GM12878 (cell line): ENCODE results near the gene BCORL1. TPM values are rescaled to one million over a fixed set of nuclear protein-coding genes. Genes with fewer than 3 reads are reported as not detected.

ENCODE experiments used
- ATAC-seq: fragments of 200-7000 bp; cut with Tn5 transposase; 3 replicates; pipeline ENCODE4 v1.9.1; 2020; ENCODE audit warnings: mild to moderate bottlenecking, moderate library complexity
- BruUV-seq: library from RNA; stranded (reverse); fragments of 400-500 nt; replicated peaks from 2 replicates; lab custom pipeline; 2021; lab: Mats Ljungman, UMichigan
- CTCF ChIA-PET: fragments of 300-600 bp; sonication (Branson Sonifier 250); formaldehyde crosslinking; extraction: SDS; loops from one replicate; lab custom pipeline; 2021; ENCODE audit warnings: inconsistent platforms; lab: Yijun Ruan, JAX
- POLR2A ChIA-PET: fragments of 350-600 bp; formaldehyde crosslinking; extraction: SDS; loops from one replicate; lab custom pipeline; 2021; ENCODE audit warnings: inconsistent platforms; lab: Charles Lee
- RAD21 ChIA-PET: fragments of 300-600 bp; sonication (Branson Sonifier 250); formaldehyde crosslinking; loops from one replicate; lab custom pipeline; 2023; ENCODE audit warnings: antibody characterized with exemption; ENCODE audit not compliant: unreplicated experiment; lab: Charles Lee
- SMC1A ChIA-PET: fragments of 300-600 bp; sonication (Branson Sonifier 250); formaldehyde crosslinking; loops from one replicate; lab custom pipeline; 2023; ENCODE audit not compliant: unreplicated experiment, uncharacterized antibody; lab: Charles Lee
- DNase-seq: peaks from one replicate; pipeline ENCODE4 v3.0.0-alpha.2; 2011; ENCODE audit warnings: low read depth, low spot score
- FAIRE-seq: peaks from 3 replicates; lab custom pipeline; 2011; peaks lifted over from hg19 to GRCh38; lab: Jason Lieb, UNC
- H2AFZ ChIP-seq: 2 replicates; pipeline ENCODE4 v1.6.0; 2011; ENCODE audit warnings: low read depth, low read length, control low read depth; ENCODE audit not compliant: control insufficient read depth
- H3K27ac ChIP-seq: 2 replicates; pipeline ENCODE4 v1.5.1; 2011; ENCODE audit warnings: control low read depth; ENCODE audit not compliant: control insufficient read depth, insufficient read depth
- H3K27me3 ChIP-seq, 2 experiments: replicated peaks in 1 of 2; 2 replicates each; pipeline versions ENCODE4 v1.6.0 to v1.6.1; 2011; ENCODE audit warnings: low read length in 1 of 2; ENCODE audit not compliant: control insufficient read depth in 2 of 2, insufficient read depth in 2 of 2
- H3K36me3 ChIP-seq, 2 experiments: 2 replicates each; pipeline ENCODE4 v1.5.1; 2011; ENCODE audit warnings: low read length in 1 of 2; ENCODE audit not compliant: control insufficient read depth in 2 of 2, insufficient read depth in 2 of 2
- H3K4me1 ChIP-seq: 2 replicates; pipeline ENCODE4 v1.6.1; 2011; ENCODE audit warnings: mild to moderate bottlenecking, low read length, moderate library complexity, mixed read lengths; ENCODE audit not compliant: control insufficient read depth, insufficient read depth
- H3K4me2 ChIP-seq: 2 replicates; pipeline ENCODE4 v1.6.0; 2011; ENCODE audit warnings: control low read depth; ENCODE audit not compliant: control insufficient read depth, insufficient read depth
- H3K4me3 ChIP-seq: fragments of 200-600 bp; sonication (generic); 2 replicates; pipeline ENCODE4 v1.5.1; 2016
- H3K79me2 ChIP-seq: 2 replicates; pipeline ENCODE4 v1.6.0; 2011; ENCODE audit warnings: low read length; ENCODE audit not compliant: control insufficient read depth, insufficient read depth
- H3K9ac ChIP-seq: 2 replicates; pipeline ENCODE4 v1.8.0; 2011; ENCODE audit warnings: low read length, control low read depth, mixed read lengths; ENCODE audit not compliant: control insufficient read depth, insufficient read depth
- H3K9me3 ChIP-seq: replicated peaks from 3 replicates; pipeline ENCODE4 v1.5.1; 2011; ENCODE audit warnings: mild to moderate bottlenecking, low read length; ENCODE audit not compliant: control insufficient read depth, insufficient read depth
- H4K20me1 ChIP-seq: 2 replicates; pipeline ENCODE4 v1.6.0; 2011; ENCODE audit not compliant: control insufficient read depth, insufficient read depth
- FOXM1 ChIP-seq: IDR thresholded peaks from 2 replicates; pipeline ENCODE4 v1.6.1; 2012; ENCODE audit warnings: low read depth, mild to moderate bottlenecking, inconsistent platforms, low read length, moderate library complexity
- ZBTB11 ChIP-seq: fragments of 450-650 bp; formaldehyde crosslinking; IDR thresholded peaks from 2 replicates; pipeline ENCODE4 v1.5.0; 2022; ENCODE audit warnings: mild to moderate bottlenecking, missing genetic modification characterization
- WGBS: methylation state at CpG from one replicate; pipeline ENCODE4 v1.1.6; 2016; ENCODE audit warnings: low lambda C conversion rate; ENCODE audit not compliant: insufficient replicate concordance, insufficient coverage; ENCODE audit errors: missing lambda C conversion rate; 5-methylcytosine and 5-hydroxymethylcytosine counted together
- in situ Hi-C: fragments of 300-500 bp; cut with MboI; formaldehyde crosslinking; loops from 9 replicates; pipeline ENCODE4 v1.14.3; 2018; ENCODE audit warnings: mixed read lengths
- intact Hi-C: fragments of 100-400 bp; cut with micrococcal nuclease; formaldehyde crosslinking; loops from one replicate; pipeline ENCODE4 v1.14.2; 2022; ENCODE audit not compliant: unreplicated experiment
- polyA plus RNA-seq, 11 experiments: library from polyadenylated mRNA; depleted of rRNA in 4 of 11; unstranded in 6 of 11; stranded (reverse) in 5 of 11; fragments of >200 nt; fragmentation: Nextera tagmentation in 4 of 11; fragmentation: Illumina TruSeq in 1 of 11; extraction: Ambion mirVana in 4 of 11; extraction: Trizol in 1 of 11; gene quantifications; 1 replicate in 1 of 11; 2 replicates in 10 of 11; pipeline versions ENCODE4 v1.2.1 to v1.2.3, GENCODE V29; 2011 to 2016; ENCODE audit warnings: inconsistent platforms in 2 of 11, missing spikeins in 2 of 11, low read depth in 1 of 11
- total RNA-seq, 4 experiments: library from RNA; depleted of rRNA in 3 of 4; stranded (reverse); fragments of >200 nt in 3 of 4; fragmentation: Illumina TruSeq in 1 of 4; extraction: Trizol in 1 of 4; gene quantifications; 2 replicates each; pipeline versions ENCODE4 v1.2.1 to v1.2.3, GENCODE V29; 2013 to 2021
- TF ChIP-seq, protein P1 (sequence below): fragments of 450-650 bp; IDR thresholded peaks from 2 replicates; pipeline ENCODE4 v1.6.1; 2016; ENCODE audit warnings: mild to moderate bottlenecking

The BCORL1 gene
- total and polyA plus RNA-seq, 10 of the 15 experiments (the other 5 are each of a cell fraction or from before 2014, with no cell fraction given) = 0.16 to 7.2 (median 0.94) TPM

GRCh38 chrX:130018143-130018542 is 35.7 kb downstream of the BCORL1 start:
- TF ChIP-seq FOXM1 (no peak), ZBTB11 (no peak)
- TF ChIP-seq, protein P1, sequence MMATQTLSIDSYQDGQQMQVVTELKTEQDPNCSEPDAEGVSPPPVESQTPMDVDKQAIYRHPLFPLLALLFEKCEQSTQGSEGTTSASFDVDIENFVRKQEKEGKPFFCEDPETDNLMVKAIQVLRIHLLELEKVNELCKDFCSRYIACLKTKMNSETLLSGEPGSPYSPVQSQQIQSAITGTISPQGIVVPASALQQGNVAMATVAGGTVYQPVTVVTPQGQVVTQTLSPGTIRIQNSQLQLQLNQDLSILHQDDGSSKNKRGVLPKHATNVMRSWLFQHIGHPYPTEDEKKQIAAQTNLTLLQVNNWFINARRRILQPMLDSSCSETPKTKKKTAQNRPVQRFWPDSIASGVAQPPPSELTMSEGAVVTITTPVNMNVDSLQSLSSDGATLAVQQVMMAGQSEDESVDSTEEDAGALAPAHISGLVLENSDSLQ = no peak
- H3K79me2 ChIP-seq = no peaks in the 10 kb centered on the region
- no peak overlapping the region for H3K27ac ChIP-seq
- H4K20me1 ChIP-seq = no peaks in the 10 kb centered on the region
- no peak for ATAC-seq
- DNase-seq = no peak
- no peaks in the 10 kb centered on the region; a peak in 2 of 4 replicates for H3K36me3 ChIP-seq
- intact Hi-C loops = no loop called here
- FAIRE-seq = no peak
- ChIA-PET SMC1A (interaction anchor here (1.0 to 1.2 kb wide), 5 partner anchors 8 to 57 kb away, joined by 3 to 5 read pairs (median 3); no protein-coding TSS in a partner anchor), RAD21 (no interaction called here), POLR2A (no interaction called here), CTCF (interaction anchor here (0.6 to 2.5 kb wide), 4 partner anchors 10 to 92 kb away, joined by 4 to 19 read pairs (median 9); no protein-coding TSS in a partner anchor)
- BruUV-seq = no TSS peak
- 81% methylated on average over 1 of the region's 1 CpG for WGBS
- H3K4me2 ChIP-seq = no peak overlapping the region
- H3K9me3 ChIP-seq = no peaks in the 10 kb centered on the region
- H2AFZ ChIP-seq = no peak overlapping the region
- H3K27me3 ChIP-seq = no peaks in the 10 kb centered on the region; a peak in 2 of 4 replicates
- H3K9ac ChIP-seq = no peak overlapping the region
- in situ Hi-C loops = no loop called here
- no peak overlapping the region for H3K4me3 ChIP-seq
- no peaks in the 10 kb centered on the region for H3K4me1 ChIP-seq
